Activated naive CD4-positive, alpha-beta T cell treated with anti-CD3 and anti-CD28 coated beads, Interleukin-2, amount 50 U/mL, for 16 hours (primary cell): Measurements from ENCODE around the gene NGEF.
"Not testable (repeated sequence)": the region's sequence is repeated elsewhere in the genome, so short reads cannot be mapped to it uniquely, and the experiment has no call there.

Experiments
- DNase-seq: peaks from one replicate; pipeline ENCODE4 v3.0.0-alpha.2; 2020

NGEF gene

DNA sequence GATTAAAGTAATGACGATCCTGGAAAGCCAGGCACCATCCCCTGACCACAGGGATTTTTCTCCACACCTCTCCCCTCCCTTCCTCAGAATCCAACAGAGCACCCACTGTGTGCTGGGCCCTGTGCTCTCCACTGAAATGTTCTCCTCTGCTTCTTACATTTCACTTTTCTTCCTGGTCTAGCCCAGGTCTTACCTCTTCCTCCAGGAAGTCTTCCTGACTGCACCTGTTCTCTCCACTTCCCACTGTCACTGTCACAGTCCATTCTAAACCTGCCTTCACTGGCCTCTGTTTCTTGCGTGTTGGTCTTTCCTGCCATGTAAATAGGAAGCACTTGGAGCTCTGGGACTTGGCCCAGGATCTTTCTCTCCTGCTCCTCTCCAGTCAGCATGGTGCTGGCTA is 7.4 kb upstream of the NGEF start:
- no peak for DNase-seq

DNA sequence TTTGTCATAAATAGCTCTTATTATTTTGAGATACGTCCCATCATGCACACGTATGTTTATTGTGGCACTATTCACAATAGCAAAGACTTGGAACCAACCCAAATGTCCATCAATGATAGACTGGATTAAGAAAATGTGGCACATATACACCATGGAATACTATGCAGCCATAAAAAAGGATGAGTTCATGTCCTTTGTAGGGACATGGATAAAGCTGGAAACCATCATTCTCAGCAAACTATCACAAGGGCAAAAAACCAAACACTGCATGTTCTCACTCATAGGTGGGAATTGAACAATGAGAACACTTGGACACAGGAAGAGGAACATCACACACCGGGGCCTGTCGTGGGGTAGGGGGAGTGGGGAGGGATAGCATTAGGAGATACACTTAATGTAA is 6.6 kb upstream of the NGEF start:
- not testable (repeated sequence) for DNase-seq

DNA sequence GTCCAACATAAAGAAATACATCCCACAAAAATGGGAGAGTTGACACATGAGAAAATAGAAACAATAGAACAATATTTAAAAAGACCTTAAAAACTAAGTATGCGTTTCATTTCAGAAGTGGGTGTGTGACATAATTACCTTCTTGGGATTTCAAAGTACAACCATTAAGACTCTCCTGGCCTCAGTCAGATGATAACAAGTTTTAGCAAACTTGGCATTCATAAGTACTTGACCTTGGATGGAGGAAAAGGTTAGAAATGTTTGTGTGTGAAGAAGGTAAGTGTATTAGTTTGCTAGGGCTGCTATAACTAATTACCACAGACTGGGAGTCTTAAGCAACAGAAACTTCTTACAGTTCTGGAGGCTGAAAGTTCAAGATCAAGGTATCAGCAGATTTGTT is 4.9 kb upstream of the NGEF start:
- no peak for DNase-seq

DNA sequence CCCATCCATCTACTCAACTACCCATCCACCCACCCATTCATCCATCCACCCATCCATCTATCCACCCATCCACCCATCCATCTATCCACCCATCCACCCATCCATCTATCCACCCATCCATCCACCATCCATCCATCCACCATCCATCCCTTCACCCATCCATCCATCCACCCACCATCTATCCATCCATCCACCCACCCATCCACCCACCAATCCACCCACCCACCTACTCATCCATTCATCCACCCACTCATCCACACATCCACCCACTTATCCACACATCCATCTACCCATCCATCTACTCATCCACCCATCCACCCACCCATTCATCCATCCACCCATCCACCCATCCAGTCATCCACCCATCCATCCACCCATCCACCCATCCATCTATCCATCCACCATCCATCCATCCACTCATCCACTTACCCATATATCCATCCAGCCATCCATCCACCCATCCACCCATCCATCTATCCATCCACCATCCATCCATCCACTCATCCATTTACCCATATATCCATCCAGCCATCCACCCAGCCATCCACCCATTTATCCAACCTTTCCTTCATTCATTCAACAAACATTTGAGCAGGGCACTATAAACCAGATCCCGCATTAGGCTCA is 2.1 kb upstream of the NGEF start:
- no peak for DNase-seq

DNA sequence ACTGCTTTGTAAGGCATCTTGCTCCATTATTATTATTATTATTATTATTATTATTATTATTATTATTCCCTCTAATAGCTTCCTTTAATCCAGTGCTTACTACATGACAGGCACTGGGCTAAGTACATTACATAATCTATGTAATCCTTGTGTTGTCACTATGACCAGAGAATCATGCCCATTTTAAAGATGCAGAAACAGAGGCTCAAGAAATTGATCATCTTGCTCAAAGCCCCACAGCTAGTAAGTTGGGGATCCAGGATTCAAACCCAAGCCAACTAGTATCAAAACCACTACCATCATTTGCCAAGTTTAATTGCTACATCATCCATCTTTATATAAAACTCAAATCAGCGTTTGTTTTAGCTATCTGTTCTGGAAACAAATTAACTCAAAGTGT is 594 bp upstream of the NGEF start:
- DNase-seq, result no peak

DNA sequence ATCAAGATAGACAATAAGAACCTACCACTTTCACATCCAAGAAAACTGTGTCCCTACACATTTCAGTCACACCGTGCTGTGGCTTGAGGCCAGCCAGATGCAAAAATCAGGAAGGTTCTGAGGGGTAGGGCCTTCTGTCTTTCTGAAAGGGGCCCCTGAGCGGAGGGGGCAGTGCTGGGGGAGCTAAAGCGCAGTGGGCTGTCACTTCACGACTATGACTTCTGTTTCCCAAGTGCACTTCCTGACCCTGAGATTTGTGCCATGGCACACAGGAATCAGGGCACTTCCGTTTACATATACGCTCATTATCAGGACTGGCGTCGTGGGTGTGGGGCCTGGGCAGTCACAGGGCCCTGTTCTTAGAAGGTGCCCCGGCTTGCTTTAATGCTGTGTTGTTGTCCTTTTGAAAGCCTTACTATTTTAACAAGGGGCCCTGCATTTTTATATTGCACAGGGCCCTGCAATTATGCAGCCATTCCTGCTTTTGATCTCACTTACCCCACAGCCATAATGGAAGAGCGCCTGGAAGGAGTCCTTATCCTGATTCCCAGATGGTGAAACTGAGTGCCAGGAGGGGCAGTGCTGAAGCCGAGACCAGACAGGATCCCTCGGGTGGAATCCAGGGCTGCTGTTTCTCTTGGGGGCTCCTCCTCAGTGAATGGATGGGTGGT is 620 bp downstream of the NGEF start:
- DNase-seq, result no peak

DNA sequence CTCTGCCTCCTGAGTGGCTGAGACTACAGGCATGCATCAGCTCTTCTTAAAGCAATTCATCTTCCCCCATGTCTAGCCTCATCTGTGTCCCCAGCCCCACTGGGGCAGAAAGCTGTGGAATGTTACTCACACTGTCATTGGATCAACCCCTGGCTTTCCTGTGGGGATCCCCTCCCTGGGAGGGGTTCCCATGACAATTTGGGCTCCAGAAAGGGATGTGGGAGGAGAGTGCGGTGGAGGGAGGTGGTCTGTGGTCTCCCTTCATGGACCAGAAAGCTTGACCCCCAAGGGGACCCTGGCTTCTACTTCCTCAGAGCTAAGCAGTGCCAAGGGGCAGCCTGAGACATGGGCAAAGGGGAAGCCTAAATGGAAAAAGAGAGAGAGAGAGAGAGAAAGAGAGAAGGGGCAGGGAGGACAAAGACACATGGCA is 1.3 kb downstream of the NGEF start:
- DNase-seq, result no peak

DNA sequence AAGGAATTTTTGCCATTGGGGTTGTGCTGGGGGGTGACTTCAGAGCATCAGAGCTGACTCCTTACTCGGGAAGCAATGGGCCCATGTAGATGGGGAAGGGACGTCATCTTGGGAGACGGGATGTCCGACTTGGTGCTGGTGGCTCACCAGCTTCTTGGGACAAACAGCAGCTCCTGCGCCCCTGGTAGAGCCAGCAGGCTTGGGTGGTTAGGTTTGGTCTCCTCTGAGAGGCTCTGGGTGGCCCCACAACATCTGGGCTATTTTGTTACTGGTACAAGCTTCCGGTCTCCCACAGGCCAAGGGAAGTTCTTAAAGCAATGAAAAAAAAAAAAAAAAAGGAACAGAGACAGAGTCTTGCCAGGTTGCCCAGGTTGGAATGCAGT is 1.8 kb downstream of the NGEF start:
- no peak for DNase-seq

DNA sequence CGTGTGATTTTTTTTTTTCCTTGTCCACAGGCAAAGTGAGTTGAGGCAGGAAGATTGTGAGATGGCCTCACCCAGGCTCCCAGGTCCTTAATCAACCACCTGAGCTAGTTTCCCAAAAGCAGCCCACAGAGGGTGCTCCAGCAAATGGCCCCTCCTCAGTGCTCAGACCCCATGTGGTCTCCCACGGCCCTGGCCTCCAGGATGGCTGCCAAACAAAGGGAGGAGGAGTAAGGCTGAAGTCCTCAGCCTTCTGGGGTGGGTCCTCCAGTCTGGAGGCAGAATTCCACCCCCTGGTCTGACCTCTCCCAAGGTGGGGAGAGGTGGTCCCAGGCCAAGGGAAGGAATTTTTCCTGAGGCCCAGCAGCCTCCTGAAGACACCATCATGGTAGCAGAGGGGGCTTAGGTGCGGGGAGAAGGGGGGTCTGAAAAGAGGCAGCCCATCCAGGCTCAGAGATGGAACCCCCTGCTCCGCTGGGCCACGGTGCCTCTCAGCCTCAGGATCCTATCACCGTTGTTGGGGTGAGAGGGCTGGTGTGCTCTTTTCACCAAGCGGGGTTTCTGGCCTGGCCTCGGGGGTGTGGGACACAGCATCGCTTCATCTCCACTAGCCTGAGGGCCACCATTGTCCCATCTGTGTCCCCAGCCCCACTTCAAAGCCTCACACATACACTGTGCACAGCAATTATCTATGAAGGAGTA is 2.3 kb downstream of the NGEF start:
- DNase-seq, result no peak

DNA sequence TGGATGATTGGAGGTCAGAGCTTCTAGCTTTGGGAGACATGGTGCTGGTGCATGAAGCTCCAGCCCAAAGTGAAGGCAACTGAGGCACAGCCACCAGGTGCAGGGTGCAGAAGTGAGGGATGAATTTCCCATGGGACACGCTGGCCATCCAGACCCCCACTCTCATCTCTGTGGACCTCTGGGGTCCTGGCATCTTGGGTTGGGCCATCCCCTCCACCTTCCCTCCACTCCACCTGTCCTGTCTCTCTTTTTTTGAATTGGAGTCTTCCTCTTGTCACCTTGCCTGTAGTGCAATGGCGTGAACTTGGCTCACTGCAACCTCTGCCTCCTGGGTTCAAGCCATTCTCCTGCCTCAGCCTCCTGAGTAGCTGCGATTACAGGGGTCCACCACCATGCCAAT is 3.4 kb downstream of the NGEF start:
- no peak for DNase-seq

DNA sequence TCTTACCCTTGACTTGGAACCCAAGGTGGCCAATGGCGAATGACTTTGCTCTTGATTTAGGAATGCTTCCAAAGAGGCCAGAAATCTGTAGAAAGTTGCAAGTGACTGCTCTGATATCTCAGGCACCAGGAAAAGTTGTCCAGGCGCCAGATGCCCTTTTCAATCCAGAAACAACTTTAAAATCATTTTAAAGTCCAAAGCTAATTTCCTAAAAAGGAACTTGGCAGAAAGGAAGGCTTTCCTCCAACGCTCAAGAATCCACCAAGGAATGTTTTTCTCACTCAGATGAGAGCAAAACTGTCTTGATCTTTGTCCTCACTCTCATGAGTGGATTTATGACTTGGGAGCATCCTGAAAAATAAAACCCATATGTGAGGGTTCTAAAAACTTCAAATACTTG is 5.3 kb downstream of the NGEF start:
- DNase-seq, result no peak

DNA sequence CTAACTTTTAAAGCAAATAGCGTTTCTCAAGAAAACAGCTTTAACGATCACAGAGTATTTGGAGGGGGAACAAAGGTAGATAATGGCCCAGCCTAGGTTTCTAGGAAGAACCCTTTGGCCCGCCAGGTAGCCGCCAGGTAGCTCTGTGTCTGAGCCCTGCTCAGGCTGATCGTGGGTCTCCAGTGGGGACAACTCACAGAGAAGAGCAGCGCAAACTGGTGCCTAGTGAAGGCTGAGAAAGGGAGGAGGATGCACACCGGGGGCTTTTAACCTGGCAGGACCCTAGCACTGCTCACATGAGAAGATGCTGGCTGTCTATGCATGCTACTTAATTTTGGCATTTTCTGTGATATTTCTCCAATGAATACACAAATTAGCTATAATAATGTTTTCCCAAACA is 5.8 kb downstream of the NGEF start:
- DNase-seq, result no peak

DNA sequence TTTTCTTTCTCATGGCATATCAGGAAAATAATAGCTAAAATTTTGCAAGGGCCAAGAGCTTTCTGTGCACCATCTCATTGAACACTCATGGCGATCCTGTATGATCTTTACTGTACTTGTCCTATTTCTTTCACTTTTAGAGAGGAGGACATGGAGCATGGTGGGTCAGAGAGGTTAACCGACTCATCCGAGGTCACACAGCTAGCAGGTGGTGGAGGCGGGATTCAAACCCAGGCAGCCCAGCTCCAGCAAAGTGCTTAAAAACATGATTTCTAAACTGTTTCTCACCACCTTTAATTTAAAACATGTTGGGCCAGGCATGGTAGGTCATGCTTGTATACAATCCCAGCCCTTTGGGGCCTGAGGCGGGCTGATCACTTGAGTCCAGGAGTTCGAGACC is 6.4 kb downstream of the NGEF start:
- no peak for DNase-seq

DNA sequence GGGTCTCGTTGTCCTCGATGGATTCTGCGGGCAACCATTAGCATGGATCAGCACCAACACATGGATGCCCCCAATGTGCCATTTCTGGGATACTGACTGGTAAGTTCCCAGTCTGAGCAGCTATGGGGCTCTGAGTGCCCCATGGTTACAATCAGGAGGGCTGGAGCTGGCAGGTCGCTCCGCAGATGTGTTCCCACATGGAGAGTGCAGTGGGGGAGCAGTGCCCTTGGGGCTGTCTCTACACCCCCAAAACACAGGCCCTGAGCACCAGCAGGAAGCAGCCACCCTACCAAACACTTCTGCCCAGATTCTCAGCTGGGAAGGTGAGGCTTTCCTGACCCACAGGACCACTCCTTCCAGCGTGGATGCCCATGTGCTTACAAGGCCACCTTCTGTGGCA is 8.0 kb downstream of the NGEF start:
- DNase-seq, result no peak

DNA sequence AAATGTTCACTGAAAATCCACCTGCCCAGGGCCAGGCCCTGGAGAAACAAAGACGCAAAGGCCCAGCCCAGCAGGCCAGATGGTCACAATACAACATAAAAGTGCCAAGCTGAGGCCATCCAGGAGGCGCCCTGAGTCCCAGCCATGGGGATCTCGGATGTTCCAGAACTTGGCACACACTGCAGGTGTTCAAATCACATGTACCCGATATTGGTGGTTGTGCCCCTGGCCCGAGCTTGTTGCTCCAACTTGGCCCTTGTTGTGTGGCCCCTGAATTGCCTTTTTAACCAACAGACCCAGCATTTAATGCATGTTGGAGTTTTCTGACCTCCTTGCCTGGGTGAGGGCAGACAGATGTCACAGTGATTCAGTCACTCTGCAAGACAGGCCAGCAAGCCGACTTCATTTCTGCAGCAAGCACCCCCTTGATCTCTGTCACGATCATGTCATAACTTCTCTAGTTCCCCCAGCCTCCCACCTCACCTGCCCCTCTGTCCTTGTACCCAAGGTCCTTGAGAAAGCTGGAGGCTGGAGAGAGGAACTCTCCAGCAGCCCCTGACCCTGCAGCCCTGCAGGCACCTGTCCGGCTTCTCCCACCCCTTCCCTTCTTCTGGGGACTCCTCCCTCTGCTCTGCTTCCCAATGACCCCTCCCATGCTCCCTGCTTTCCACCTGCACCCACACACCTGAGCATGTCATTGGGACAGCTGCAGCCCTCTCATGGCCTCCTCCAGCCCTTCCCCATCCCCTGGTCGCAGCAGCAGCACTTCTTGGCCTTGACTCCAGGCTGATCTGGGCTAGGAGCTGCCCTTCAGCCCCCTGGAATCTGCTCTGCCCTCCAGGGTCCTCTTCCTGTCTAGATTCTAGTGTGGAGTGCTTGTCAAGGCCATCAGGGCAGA is 9.1 kb downstream of the NGEF start:
- DNase-seq, result no peak

DNA sequence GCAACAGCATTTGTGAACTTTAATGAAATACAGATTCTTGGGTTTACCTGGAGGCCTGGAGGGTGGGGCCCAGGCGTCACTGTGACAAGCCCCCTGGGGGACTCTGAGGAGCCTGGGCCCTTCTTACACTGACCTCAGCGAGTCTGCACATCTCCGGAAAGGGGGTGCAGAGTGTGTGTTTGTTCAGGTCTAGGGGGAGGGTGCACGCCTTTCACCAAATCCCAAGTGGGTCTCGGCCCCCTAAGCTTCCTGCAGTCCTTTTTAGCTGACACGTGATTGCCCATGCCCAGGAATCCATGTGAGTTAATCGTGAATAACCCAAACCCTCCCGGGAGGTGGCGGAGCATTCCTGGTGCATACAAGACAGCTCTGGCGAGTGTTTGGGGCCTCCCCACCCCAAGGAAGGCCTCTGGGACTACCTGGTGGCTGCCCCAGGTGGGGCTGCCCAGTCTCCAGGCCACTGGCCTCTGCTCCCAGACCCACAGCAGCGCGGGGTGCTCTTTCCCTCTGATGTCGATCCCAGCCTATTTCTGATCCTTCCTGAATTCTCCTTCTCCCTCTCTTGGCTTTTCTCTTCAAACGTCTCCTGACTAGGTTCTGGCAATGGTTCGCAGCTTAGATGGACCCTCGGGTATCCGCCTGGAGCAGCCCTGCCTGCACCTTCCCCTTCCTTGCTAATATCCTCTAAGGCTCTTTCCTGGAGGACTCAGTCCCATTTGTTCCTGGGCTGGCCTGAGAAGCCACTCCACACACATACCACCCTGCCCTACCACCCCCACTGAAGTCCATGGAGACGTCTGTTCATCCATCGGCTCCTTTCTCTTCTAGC is 10.0 kb downstream of the NGEF start:
- DNase-seq, result no peak

DNA sequence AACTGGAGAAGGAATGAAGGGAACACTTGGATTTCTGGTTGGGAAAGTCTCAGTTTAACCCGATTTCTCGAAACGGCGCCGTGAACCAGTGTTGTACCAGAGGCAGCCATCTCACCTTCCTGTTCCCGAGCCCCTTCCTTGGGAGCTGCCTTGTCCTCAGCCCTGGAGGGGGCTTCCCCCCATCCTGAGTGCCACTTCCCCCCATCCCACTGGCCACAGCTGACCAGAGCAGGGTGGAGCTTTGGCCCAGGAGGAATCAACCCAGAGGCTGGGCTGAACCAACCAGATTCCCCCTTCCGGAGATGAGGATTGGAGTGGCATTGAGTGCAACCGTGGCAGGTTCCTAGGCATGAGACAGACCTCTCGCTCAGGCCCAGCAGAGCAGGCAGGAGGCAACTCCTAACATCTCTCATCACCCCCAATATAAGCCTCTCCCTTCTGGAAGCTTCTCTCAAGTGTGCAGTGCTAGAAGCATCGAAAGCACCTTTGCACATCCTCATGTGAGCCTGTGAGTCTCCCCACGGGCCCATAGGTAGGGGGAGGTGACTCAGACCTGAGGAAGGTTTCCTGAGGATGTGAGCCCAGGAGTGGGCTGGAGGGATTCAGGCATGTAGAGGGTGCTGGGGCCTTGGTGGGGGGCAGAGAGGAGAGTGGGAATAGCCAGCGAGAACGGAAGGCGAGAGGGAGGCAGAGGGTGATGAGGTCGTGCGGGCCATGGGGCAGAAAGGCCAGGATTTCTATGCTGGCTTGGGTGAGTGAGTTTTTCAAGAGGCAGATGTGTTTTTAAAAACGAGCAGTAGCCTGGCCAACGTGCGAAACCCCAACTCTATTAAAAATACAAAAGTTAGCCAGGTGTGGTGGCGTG is 11.9 kb downstream of the NGEF start:
- DNase-seq, result no peak

DNA sequence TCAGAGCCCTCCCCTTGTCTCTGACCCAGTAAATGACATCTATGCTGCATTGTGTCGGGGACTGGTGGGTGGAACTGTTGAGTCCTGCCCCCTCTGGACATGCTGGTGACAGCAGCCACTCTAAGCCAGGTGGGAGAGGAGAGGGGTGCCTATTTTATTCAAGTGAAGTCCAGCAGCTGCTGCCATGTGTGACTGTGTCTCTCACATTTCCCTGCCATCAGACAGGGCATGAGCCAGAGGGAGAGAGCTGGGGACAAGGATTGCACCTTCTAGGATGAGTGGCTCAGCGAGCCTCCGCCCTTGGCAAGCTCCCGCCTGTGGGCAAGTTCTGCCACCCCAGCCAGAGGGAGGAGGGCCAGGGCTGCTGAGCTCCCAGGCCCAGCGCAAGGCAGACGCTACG is 13.7 kb downstream of the NGEF start:
- no peak for DNase-seq

DNA sequence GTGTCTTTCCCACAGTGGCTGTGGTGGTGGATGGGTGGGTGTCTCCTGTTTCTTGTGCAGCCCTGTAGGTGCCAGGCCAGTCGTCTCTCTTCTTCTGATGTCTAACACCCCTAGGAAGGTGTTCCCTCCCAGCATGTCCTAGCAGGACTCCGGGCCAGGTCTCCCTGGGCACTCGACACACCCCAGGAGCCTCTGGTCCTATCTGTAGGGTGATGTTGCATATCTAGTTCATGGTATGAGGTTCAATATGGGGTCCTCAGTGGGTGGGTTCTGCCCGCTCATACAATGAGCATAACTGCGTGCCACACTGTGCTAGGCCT is 14.4 kb downstream of the NGEF start:
- DNase-seq, result no peak

DNA sequence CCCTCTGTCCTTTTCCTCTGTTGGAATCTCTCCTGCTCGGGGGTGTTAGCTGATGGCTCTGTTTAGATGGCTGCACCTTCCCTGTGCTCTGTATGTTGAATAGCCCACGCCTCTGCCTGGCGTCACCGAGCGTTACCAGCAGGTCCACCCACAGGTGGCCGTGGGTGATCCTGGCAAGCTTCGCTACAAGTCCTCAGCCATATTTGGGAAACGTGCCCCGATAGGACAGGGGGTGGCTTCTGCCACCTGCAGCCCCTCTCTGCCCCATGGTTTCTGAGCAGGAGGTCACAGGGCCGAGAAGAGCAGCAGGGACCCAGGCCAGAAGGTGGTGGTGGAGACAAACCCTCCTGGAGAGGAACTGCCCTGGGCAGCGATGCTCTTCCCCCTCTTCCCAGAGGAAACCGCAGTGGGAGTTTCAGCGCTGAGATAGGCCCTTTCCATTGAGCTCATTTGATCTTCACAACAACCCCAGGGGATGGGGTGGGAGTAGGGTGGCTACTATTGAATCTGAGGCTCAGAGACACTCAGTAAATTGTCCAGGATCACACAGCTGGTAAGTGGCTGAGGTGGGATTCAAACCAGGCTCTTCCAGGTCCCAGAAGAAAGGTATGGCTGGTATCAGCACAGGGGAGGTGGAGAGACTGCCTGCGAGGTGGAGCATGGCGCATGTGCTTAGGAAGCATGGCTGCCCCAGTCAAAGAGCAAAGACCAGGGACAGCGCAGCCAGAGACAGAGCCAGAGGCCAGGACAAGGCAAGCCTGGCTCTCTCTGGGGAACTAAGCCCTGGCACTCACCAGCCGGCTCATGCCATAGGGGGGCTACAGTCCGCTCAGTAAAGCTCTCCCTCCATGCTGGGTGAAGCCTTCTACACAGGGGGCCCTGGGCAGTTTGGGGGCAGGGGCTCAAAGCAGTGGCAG is 15.0 kb downstream of the NGEF start:
- DNase-seq, result no peak

DNA sequence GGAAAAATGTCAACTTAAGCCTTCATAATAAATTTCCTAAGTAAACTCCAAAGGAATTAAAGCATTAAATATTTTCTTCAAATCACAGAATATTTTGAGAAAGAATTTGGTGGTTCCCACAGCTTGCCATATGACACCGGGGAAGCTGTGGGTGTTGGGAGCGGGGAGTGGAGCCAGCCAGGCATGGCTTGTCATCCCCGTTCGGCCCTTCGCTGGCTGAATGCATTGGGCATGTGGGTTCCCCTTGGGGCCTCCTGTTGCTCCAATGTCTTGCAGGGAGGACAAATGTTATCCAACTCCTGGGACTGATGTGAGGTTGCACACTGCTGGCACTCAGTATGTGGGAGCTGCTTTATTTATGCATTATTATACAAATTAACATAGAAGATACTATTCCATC is 18.6 kb downstream of the NGEF start:
- DNase-seq, result no peak
